Prostate gland (tissue), 2 donors: ENCODE data around the gene ZNF638. TPM values are rescaled to one million over a fixed set of nuclear protein-coding genes. Genes with fewer than 3 reads are reported as not detected.
A peak's percentile ranks its signal among the peaks of the same experiment; 100 is the strongest.
"Not testable (repeated sequence)": the region's sequence is repeated elsewhere in the genome, so short reads cannot be mapped to it uniquely, and the experiment has no call there.

ENCODE experiments used
- DNase-seq: peaks from one replicate; pipeline ENCODE4 v3.0.0-alpha.2; 2019; ENCODE audit warnings: low spot score
- H3K27ac ChIP-seq, 2 donors: fragments of 200-600 bp; sonication (generic); 2 replicates each; pipeline ENCODE4 v1.5.1; 2017 to 2019
- H3K27me3 ChIP-seq: fragments of 200-600 bp; sonication (generic); replicated peaks from 2 replicates; pipeline ENCODE4 v1.5.1; 2019; ENCODE audit not compliant: insufficient read depth
- H3K36me3 ChIP-seq, 2 donors: fragments of 200-600 bp; sonication (generic); 1 replicate in 1 of 2; 2 replicates in 1 of 2; pipeline versions ENCODE4 v1.5.1 to v1.8.1; 2017 to 2019
- H3K4me1 ChIP-seq: fragments of 200-600 bp; sonication (generic); replicated peaks from 2 replicates; pipeline ENCODE4 v1.5.1; 2019
- H3K4me3 ChIP-seq, 2 donors: fragments of 200-600 bp; sonication (generic); 2 replicates each; pipeline ENCODE4 v1.5.1; 2017 to 2019
- H3K9me3 ChIP-seq: fragments of 200-600 bp; sonication (generic); 2 replicates; pipeline ENCODE4 v1.5.1; 2017
- POLR2A ChIP-seq: fragments of 450-650 bp; IDR thresholded peaks from one replicate; pipeline ENCODE4 v1.6.1; 2016; ENCODE audit warnings: antibody characterized with exemption, mild to moderate bottlenecking
- POLR2AphosphoS5 ChIP-seq: sonication (generic); formaldehyde crosslinking; IDR thresholded peaks from one replicate; pipeline ENCODE4 v1.6.1; 2017; ENCODE audit warnings: antibody characterized with exemption
- WGBS: methylation state at CpG from one replicate; pipeline ENCODE4 v1.1.5; 2018; 5-methylcytosine and 5-hydroxymethylcytosine counted together
- intact Hi-C: fragments of 100-400 bp; cut with DNase I; formaldehyde crosslinking; loops from one replicate; pipeline ENCODE4 v1.14.2; 2022
- total RNA-seq, 2 donors: library from RNA; depleted of rRNA; stranded (reverse); fragments of >200 nt; gene quantifications; one replicate each; pipeline ENCODE4 v1.1.0, GENCODE V29; 2016
- TF ChIP-seq, protein P1 (sequence below), 4 experiments: fragments of 200-600 bp in 2 of 4; fragments of 450-650 bp in 2 of 4; sonication (generic) in 2 of 4; IDR thresholded peaks; 1 replicate in 3 of 4; 2 replicates in 1 of 4; pipeline ENCODE4 v1.5.1; 2016 to 2019; ENCODE audit warnings: antibody characterized with exemption in 4 of 4, mild to moderate bottlenecking in 2 of 4, moderate library complexity in 2 of 4

The ZNF638 gene
- total RNA-seq, 2 donors from 2014 or later = 137 to 164 TPM

DNA sequence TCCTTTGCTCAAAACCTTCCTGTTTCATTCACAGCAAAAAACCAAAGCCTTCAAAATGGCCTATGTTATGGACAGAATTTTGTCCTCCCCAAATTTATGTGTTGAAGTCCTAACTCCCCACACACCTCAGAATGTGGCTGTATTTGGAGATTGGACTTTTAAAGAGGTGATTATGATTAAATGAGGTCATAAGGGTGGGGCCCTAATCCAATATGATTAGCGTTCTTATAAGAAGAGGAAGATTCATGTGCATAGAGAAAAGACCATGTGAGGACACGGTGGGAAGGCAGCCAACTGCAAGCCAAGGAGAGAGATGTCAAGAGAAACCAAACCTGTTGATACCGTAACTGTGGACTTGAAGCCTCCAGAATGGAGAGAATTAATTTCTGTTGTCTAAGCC lies 4.6 kb upstream of the ZNF638 start:
- no peaks in the 10 kb centered on the region for H3K36me3 ChIP-seq
- WGBS = 97% methylated on average over 3 of the region's 3 CpGs
- no peak for DNase-seq
- H3K27me3 ChIP-seq = no peaks in the 10 kb centered on the region
- intact Hi-C loops = no loop called here
- H3K9me3 ChIP-seq = no peaks in the 10 kb centered on the region
- no peak overlapping the region for H3K4me3 ChIP-seq
- no peaks in the 10 kb centered on the region for H3K4me1 ChIP-seq
- H3K27ac ChIP-seq = no peak overlapping the region
- TF ChIP-seq, protein P1, sequence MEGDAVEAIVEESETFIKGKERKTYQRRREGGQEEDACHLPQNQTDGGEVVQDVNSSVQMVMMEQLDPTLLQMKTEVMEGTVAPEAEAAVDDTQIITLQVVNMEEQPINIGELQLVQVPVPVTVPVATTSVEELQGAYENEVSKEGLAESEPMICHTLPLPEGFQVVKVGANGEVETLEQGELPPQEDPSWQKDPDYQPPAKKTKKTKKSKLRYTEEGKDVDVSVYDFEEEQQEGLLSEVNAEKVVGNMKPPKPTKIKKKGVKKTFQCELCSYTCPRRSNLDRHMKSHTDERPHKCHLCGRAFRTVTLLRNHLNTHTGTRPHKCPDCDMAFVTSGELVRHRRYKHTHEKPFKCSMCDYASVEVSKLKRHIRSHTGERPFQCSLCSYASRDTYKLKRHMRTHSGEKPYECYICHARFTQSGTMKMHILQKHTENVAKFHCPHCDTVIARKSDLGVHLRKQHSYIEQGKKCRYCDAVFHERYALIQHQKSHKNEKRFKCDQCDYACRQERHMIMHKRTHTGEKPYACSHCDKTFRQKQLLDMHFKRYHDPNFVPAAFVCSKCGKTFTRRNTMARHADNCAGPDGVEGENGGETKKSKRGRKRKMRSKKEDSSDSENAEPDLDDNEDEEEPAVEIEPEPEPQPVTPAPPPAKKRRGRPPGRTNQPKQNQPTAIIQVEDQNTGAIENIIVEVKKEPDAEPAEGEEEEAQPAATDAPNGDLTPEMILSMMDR (IDR thresholded peaks at IDR 0.05) = no peak
- no peak for TF ChIP-seq POLR2A
- TF ChIP-seq POLR2AphosphoS5 = no peak

DNA sequence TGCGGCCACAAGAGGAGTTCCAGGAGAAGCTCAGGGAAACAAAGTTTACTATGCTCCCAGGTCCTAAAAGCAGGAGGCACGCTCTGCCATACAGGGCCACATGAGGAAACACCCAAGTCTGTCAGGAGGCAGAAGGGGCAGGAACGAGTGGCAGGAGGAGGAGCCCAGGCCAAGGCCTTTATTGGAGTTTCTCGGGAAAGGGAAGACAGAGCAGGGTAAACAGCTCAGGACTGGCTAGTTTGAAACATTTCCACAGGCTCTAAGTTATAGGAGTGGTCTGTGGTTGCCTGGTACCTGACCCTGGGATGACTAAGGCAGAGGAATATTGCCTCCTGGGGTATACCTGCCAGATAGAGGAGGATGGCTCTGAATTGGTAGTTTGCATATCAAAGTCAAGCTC lies 3.7 kb upstream of the ZNF638 start:
- intact Hi-C loops = no loop called here
- H3K27ac ChIP-seq = no peak overlapping the region
- H3K27me3 ChIP-seq = no peaks in the 10 kb centered on the region
- no peak for DNase-seq
- TF ChIP-seq POLR2AphosphoS5 (no peak), POLR2A (no peak)
- TF ChIP-seq, protein P1 (IDR thresholded peaks at IDR 0.05) = no peak
- WGBS = 49% methylated on average over 4 of the region's 4 CpGs
- H3K36me3 ChIP-seq = no peaks in the 10 kb centered on the region
- no peaks in the 10 kb centered on the region for H3K4me1 ChIP-seq
- no peak overlapping the region for H3K4me3 ChIP-seq
- no peaks in the 10 kb centered on the region for H3K9me3 ChIP-seq

DNA sequence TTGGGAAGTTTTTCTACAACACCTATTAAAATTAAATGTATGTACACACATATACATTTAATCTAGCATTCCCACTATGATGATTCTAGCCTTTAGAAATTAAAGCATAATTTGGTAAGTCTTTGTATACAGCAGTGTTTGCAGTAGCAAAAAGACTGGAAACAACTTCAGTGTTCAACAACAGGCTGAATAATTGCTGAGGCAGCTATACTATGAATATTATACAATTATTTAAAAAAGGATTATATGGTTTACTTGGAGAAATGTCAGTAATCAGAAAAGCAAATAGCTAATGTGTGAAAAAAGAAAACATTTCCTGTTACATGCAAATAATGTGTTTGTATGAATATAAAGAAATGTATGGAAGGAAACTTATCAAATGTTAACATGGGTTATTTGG lies 1.4 kb upstream of the ZNF638 start:
- no peak for DNase-seq
- Histone ChIP-seq H3K9me3 (no peaks in the 10 kb centered on the region), H3K27ac (no peak overlapping the region), H3K27me3 (no peaks in the 10 kb centered on the region), H3K36me3 (no peaks in the 10 kb centered on the region), H3K4me1 (no peaks in the 10 kb centered on the region), H3K4me3 (no peak overlapping the region)
- TF ChIP-seq, protein P1 (IDR thresholded peaks at IDR 0.05) = no peak
- TF ChIP-seq POLR2AphosphoS5 (no peak), POLR2A (no peak)
- intact Hi-C loops = loop anchor here (5.0 to 10.0 kb wide), 2 partner anchors 105 to 127 kb away; partner anchors contain the start of gene PAIP2B

DNA sequence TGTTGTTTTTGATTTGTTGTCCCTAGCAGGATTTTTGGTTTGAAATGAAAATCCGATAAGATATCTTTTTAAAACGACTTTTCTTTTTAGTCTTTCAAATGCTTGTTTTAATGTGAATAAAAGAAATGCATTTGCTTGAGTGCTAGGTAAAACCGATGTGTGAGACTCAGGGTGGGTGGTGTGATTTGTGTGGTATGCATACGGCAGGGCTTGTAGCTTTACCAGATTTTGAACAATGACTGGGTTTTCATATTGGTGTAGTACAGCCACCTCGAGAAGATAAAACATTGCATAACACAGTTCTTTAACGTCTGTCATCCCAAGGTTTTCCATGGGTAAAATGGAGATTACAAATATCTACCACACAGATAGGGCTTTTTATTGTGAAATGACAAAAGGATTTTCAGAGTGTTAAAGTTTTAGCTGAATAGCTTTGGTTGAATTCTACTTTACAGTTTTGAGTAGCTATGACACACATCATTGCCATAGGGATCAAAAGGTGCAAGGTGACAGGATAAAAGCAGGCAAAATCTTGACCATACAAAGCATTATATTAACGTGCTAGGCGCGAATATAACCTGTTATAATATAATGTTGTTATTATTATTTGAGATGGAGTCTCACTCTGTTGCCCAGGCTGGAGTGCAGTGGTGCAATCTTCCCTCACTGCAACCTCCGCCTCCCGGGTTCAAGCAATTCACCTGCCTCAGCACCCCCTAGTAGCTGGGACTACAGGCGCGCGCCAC lies 824 bp upstream of the ZNF638 start:
- intact Hi-C loops = loop anchor here (5.0 to 10.0 kb wide), 2 partner anchors 106 to 127 kb away; partner anchors contain the start of gene PAIP2B
- Histone ChIP-seq H3K9me3 (no peaks in the 10 kb centered on the region), H3K27ac (no peak overlapping the region), H3K36me3 (no peaks in the 10 kb centered on the region), H3K27me3 (no peaks in the 10 kb centered on the region), H3K4me3 (no peak overlapping the region), H3K4me1 (no peaks in the 10 kb centered on the region)
- WGBS = 54% methylated on average over 14 of the region's 14 CpGs
- DNase-seq = no peak
- TF ChIP-seq, protein P1 (IDR thresholded peaks at IDR 0.05) = no peak
- TF ChIP-seq POLR2A (no peak), POLR2AphosphoS5 (no peak)

DNA sequence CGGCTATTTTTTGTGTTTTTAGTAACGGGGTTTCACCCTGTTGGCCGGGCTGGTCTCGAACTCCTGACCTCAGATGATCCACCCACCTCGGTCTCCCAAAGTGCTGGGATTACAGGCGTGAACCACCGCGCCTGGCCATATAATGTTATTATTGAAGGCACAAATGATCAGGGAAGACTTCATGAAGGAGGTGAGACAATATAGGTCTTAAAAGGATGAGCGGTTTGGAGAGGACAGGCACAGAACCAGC lies 326 bp upstream of the ZNF638 start:
- H3K36me3 ChIP-seq, DNase-seq, H3K27me3 ChIP-seq, H3K27ac ChIP-seq, H3K4me1 ChIP-seq, H3K9me3 ChIP-seq: not testable (repeated sequence)
- intact Hi-C loops = loop anchor here (5.0 to 10.0 kb wide), 2 partner anchors 106 to 126 kb away; partner anchors contain the start of gene PAIP2B
- WGBS = 5% methylated on average over 9 of the region's 9 CpGs
- peak overlapping the region; percentile 68 to 91 for H3K4me3 ChIP-seq
